Esophagus squamous epithelium (tissue), 5 donors: Measurements from ENCODE around the gene SPRY1. TPM values are rescaled to one million over a fixed set of nuclear protein-coding genes. Genes with fewer than 3 reads are reported as not detected.

Experiments
- DNase-seq: peaks from one replicate; lab custom pipeline; 2025; lab: John Stamatoyannopoulos, UW
- H3K27ac ChIP-seq, 4 donors: fragments of 200-600 bp; sonication (generic); one replicate each; pipeline ENCODE4 v1.5.1; 2016 to 2019; ENCODE audit warnings: mild to moderate bottlenecking in 1 of 4
- H3K27me3 ChIP-seq, 4 donors: fragments of 200-600 bp; sonication (generic); 1 replicate in 3 of 4; 2 replicates in 1 of 4; pipeline versions ENCODE4 v1.5.1 to v1.6.0; 2017 to 2021; ENCODE audit warnings: antibody characterized with exemption in 1 of 4
- H3K36me3 ChIP-seq, 3 donors: fragments of 200-600 bp; sonication (generic); one replicate each; pipeline ENCODE4 v1.5.1; 2016 to 2019
- H3K4me1 ChIP-seq, 3 donors: fragments of 200-600 bp; sonication (generic); one replicate each; pipeline ENCODE4 v1.5.1; 2017 to 2019
- H3K4me3 ChIP-seq, 4 donors: fragments of 200-600 bp; sonication (generic); 1 replicate in 3 of 4; 2 replicates in 1 of 4; pipeline ENCODE4 v1.5.1; 2016 to 2019; ENCODE audit warnings: mild to moderate bottlenecking in 2 of 4, moderate library complexity in 1 of 4
- H3K9me3 ChIP-seq, 3 donors: fragments of 200-600 bp; sonication (generic); one replicate each; pipeline ENCODE4 v1.5.1; 2016 to 2019
- CTCF ChIP-seq, 6 experiments: fragments of 450-650 bp in 4 of 6; fragments of 200-600 bp in 2 of 6; sonication (generic) in 2 of 6; IDR thresholded peaks; one replicate each; pipeline ENCODE4 v1.5.1; 2016 to 2019; ENCODE audit warnings: antibody characterized with exemption in 6 of 6, mild to moderate bottlenecking in 4 of 6, moderate library complexity in 4 of 6
- POLR2A ChIP-seq, 4 donors: fragments of 450-650 bp; IDR thresholded peaks; one replicate each; pipeline ENCODE4 v1.6.1; 2017; ENCODE audit warnings: antibody characterized with exemption in 4 of 4, mild to moderate bottlenecking in 4 of 4, moderate library complexity in 3 of 4
- WGBS, 2 donors: methylation state at CpG; one replicate each; pipeline ENCODE4 v1.1.5; 2018; 5-methylcytosine and 5-hydroxymethylcytosine counted together
- intact Hi-C: fragments of 100-400 bp; cut with DNase I; formaldehyde crosslinking; loops from one replicate; pipeline ENCODE4 v1.15.0; 2022
- total RNA-seq, 4 donors: library from RNA; depleted of rRNA; stranded (reverse); fragments of >200 nt; gene quantifications; one replicate each; pipeline ENCODE4 v1.1.0, GENCODE V29; 2016
- donor health status: DM: yes; HTN: yes; CAD: no.

Gene SPRY1, protein sequence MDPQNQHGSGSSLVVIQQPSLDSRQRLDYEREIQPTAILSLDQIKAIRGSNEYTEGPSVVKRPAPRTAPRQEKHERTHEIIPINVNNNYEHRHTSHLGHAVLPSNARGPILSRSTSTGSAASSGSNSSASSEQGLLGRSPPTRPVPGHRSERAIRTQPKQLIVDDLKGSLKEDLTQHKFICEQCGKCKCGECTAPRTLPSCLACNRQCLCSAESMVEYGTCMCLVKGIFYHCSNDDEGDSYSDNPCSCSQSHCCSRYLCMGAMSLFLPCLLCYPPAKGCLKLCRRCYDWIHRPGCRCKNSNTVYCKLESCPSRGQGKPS
- total RNA-seq = 10 to 100 TPM; 14.2 to 60.3 (median 23.2) TPM

GRCh38 chr4:123396307-123397143 is at the start of gene SPRY1:
Gene SPRY1 (plus strand): TSS chr4:123396795. CDS start chr4:123401592, 4,797 bp downstream.
- Histone ChIP-seq H3K27me3 (peaks cover 0 to 7% (median 0%) of the 10 kb centered on the region in 4 donors), H3K4me3 (peak within 1 kb of the TSS; percentile 80 to 90 (median 86)), H3K36me3 (peaks cover 0 to 3% (median 0%) of the 10 kb centered on the region in 3 donors), H3K9me3 (no peaks in the 10 kb centered on the region), H3K27ac (peak within 1 kb of the TSS; percentile 93 to 98 (median 95)), H3K4me1 (peaks cover 0 to 21% (median 0%) of the 10 kb centered on the region in 3 donors)
- peak; percentile 48 for DNase-seq
- WGBS, 2 donors = 0 to 1% methylated on average over 20 of the region's 20 CpGs
- TF ChIP-seq POLR2A (IDR thresholded peaks at IDR 0.05) = peak in 3 of 4 donors; percentile 57 to 79 (median 74)
- no peak for TF ChIP-seq CTCF (IDR thresholded peaks at IDR 0.05)
- intact Hi-C loops = no loop called here

DNA sequence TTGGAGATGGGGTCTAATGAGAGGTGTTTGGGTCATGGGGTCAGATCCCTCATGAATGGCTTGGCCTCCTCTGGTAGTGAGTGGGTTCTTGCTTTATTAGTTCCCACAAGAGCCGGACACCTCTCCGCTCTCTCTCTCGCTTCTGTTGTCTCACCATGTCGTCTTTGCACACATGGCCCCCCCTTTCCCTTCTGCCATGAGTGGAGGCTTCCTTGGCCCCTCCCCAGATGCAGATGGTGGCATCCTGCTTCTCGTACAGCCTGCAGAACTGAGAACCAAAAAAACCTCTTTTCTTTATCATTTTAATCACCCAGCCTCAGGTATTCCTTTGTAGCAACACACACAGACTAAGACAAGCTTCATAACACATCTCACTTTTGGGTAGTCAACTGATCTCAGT is 49.6 kb upstream of the SPRY1 start:
- Histone ChIP-seq H3K4me1 (peaks cover 0 to 20% (median 7%) of the 10 kb centered on the region in 3 donors), H3K4me3 (no peak overlapping the region), H3K27ac (no peak overlapping the region), H3K9me3 (no peaks in the 10 kb centered on the region), H3K27me3 (no peaks in the 10 kb centered on the region), H3K36me3 (no peaks in the 10 kb centered on the region)
- no peak for TF ChIP-seq POLR2A (IDR thresholded peaks at IDR 0.05)
- TF ChIP-seq CTCF (IDR thresholded peaks at IDR 0.05) = no peak
- intact Hi-C loops = no loop called here
- WGBS, 2 donors = 73 to 82% methylated on average over 5 of the region's 5 CpGs
- no peak for DNase-seq

DNA sequence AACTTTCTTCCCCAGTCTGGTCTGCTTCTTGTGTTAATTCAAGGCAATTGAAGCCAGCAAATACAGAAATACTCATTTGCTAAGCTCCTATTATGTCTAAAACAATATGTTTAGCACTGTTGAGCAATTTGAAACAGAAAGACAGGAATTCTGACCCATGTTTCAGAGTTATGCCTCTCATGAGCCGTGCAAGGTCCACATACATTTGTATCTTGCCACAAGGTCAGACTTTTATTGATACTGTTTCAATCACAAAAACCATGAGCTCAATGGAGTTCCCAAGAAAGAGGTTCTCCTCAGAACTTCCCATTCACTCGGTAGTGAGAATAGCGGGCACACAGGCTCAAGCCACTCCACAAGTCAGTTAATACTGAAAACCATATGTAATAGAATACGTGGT is 47.6 kb upstream of the SPRY1 start:
- intact Hi-C loops = no loop called here

DNA sequence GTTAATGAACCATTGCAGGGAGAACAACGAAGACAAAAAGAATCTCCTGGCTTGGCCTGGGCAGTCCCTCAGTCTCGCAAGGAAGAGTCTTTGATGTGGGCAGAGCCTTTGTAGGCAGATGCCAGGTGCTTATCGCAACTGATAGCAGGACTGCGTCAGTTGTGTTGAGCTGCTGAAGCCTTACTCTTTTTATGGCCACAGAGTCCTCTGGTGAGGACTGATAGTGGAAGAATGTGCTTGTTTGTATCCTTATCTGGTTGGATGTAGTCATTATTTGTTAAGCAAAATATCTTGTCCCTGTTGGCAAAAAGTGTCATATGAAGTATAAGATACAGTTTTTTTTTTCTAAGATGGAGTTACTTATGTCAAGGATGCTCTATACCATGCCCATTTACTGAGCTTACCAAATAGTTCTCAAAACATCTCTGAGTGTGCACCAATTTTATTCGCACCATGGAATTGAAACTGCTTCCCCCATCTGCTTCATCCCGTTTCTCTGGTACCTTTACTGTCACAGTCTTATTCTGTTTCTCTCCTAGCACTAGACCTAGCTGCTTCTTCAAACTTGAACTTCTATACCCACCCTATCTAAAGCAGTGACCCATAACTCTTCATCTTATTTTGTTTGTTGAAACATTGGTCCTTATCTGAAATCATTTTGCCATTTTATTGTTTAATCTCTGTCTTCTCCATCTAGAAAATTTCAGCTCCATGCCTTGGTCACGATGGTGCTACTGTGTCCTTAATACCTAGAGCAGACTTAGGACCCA is 47.0 kb upstream of the SPRY1 start:
- TF ChIP-seq POLR2A (IDR thresholded peaks at IDR 0.05) = no peak
- no peak for TF ChIP-seq CTCF (IDR thresholded peaks at IDR 0.05)
- DNase-seq = no peak
- no peaks in the 10 kb centered on the region for H3K36me3 ChIP-seq
- intact Hi-C loops = no loop called here
- H3K9me3 ChIP-seq = no peaks in the 10 kb centered on the region
- H3K4me1 ChIP-seq = peaks cover 5 to 46% (median 21%) of the 10 kb centered on the region in 3 donors
- H3K27me3 ChIP-seq = no peaks in the 10 kb centered on the region
- no peak overlapping the region for H3K4me3 ChIP-seq
- H3K27ac ChIP-seq = peak overlapping the region in 1 of 4 donors; percentile 43
- 71% methylated on average over 7 of the region's 7 CpGs for WGBS, 2 donors

More for the DNA sequence above, 47.6 kb upstream of the SPRY1 start:
- no peaks in the 10 kb centered on the region for H3K9me3 ChIP-seq
- H3K27ac ChIP-seq = no peak overlapping the region
- H3K36me3 ChIP-seq = no peaks in the 10 kb centered on the region
- H3K27me3 ChIP-seq = no peaks in the 10 kb centered on the region
- peaks cover 5 to 40% (median 21%) of the 10 kb centered on the region in 3 donors for H3K4me1 ChIP-seq
- no peak for DNase-seq
- WGBS, 2 donors = 77 to 98% methylated on average over 4 of the region's 4 CpGs
- no peak overlapping the region for H3K4me3 ChIP-seq
- TF ChIP-seq POLR2A (IDR thresholded peaks at IDR 0.05) (no peak), CTCF (IDR thresholded peaks at IDR 0.05) (no peak)
